Measurements from ENCODE around the gene FBXW12.

DNA sequence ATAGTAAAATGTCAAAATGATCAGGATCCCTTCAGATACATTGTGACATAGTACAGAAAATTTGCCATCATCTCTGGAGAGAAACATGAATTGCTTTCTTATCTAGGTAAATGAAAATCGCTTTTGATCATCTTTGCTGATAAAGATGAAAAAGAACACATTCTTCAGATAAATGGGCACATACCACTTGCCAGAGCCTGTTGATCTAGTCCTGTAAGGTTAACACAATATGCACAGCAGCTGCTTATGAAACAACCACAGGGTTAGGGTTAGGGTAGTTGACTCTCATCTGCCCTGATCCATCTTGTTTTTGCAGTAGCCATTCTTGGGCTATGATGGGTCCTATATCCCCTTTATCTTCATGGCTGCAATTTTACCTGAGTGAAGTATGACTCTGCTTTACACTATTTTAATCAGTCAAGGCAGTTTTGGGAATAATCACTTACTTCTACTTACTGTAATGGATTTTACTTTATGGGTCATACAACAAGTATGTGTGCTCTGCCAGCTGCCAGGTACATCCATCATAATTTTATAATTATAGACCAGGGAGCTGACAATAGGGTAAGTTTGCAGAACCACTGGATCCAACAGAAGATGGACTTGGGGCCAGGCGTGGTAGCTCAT lies 26.0 kb upstream of the FBXW12 start:
- TF ChIP-seq POLR2AphosphoS5 (IDR thresholded peaks at IDR 0.05; ENCODE audit: borderline replicate concordance, low read depth, low read length) = no peak
- TF ChIP-seq EZH2 (IDR thresholded peaks at IDR 0.05) = no peak
- no peak for TF ChIP-seq FOXP2 (optimal IDR thresholded peaks at IDR 0.05; ENCODE audit: control extremely low read depth, extremely low read length, insufficient read depth)

All from SK-N-MC (cell line).